Measurements from ENCODE around the gene ARL8B.

The ARL8B gene

GRCh38 chr3:5188419-5189221, 66.5 kb downstream of the ARL8B start:
- peak; percentile 28 to 60 for DNase-seq

- no peak for DNase-seq
Measured at GRCh38 chr3:5190147-5190791, 68.2 kb downstream of the ARL8B start.

- no peak for DNase-seq
Measured at GRCh38 chr3:5191555-5192304, 69.6 kb downstream of the ARL8B start.

GRCh38 chr3:5192571-5193365, 70.7 kb downstream of the ARL8B start:
- peak in 1 of 2 experiments; percentile 58 for DNase-seq

GRCh38 chr3:5194341-5194740, 72.2 kb downstream of the ARL8B start:
- no peak for DNase-seq

GRCh38 chr3:5194801-5195509, 72.9 kb downstream of the ARL8B start:
- peak in 1 of 2 experiments; percentile 59 for DNase-seq

- peak in 1 of 2 experiments; percentile 22 for DNase-seq
Measured at GRCh38 chr3:5195605-5196004, 73.5 kb downstream of the ARL8B start.

GRCh38 chr3:5197022-5197421, 74.9 kb downstream of the ARL8B start:
- DNase-seq, result no peak

- peak in 1 of 2 experiments; percentile 45 for DNase-seq
Measured at GRCh38 chr3:5197470-5198312, 75.6 kb downstream of the ARL8B start.

GRCh38 chr3:5198313-5198677, 76.2 kb downstream of the ARL8B start:
- no peak for DNase-seq

- DNase-seq, result no peak
Measured at GRCh38 chr3:5198986-5199731, 77.1 kb downstream of the ARL8B start.

- no peak for DNase-seq
Measured at GRCh38 chr3:5201536-5201935, 79.4 kb downstream of the ARL8B start.

GRCh38 chr3:5202222-5202621, 80.1 kb downstream of the ARL8B start:
- DNase-seq, result no peak

- no peak for DNase-seq
Measured at GRCh38 chr3:5205165-5205941, 83.3 kb downstream of the ARL8B start.

GRCh38 chr3:5210926-5211325, 88.8 kb downstream of the ARL8B start:
- DNase-seq, result no peak

- DNase-seq, result no peak
Measured at GRCh38 chr3:5212628-5213573, 90.8 kb downstream of the ARL8B start.

GRCh38 chr3:5213574-5213966, 91.5 kb downstream of the ARL8B start:
- no peak for DNase-seq

- no peak for DNase-seq
Measured at GRCh38 chr3:5214352-5214751, 92.3 kb downstream of the ARL8B start.
